GM19324 (cell line): ENCODE measurements around the gene DPYD.
A peak's percentile ranks its signal among the peaks of the same experiment; 100 is the strongest.

ENCODE experiments used
- ATAC-seq: cut with Tn5 transposase; IDR thresholded peaks from one replicate; pipeline ENCODE4 v1.9.1; 2021; ENCODE audit warnings: mild to moderate bottlenecking, moderate library complexity; ENCODE audit not compliant: unreplicated experiment, low FRiP score

The DPYD gene

GRCh38 chr1:97792655-97793054, 128.2 kb downstream of the DPYD start:
- no peak for ATAC-seq

- peak; percentile 86 for ATAC-seq
These were observed 129.6 kb downstream of the DPYD start for GRCh38 chr1:97791251-97791650.

- ATAC-seq, result no peak
These were observed 133.6 kb downstream of the DPYD start for GRCh38 chr1:97787231-97787630.

GRCh38 chr1:97784661-97785060, 136.2 kb downstream of the DPYD start:
- no peak for ATAC-seq

- ATAC-seq, result no peak
These were observed 137.1 kb downstream of the DPYD start for GRCh38 chr1:97783751-97784150.

GRCh38 chr1:97781762-97782337, 139.0 kb downstream of the DPYD start:
- ATAC-seq, result no peak

GRCh38 chr1:97780884-97781283, 139.9 kb downstream of the DPYD start:
- no peak for ATAC-seq

- ATAC-seq, result no peak
These were observed 142.1 kb downstream of the DPYD start for GRCh38 chr1:97778718-97779117.

- ATAC-seq, result no peak
These were observed 150.5 kb downstream of the DPYD start for GRCh38 chr1:97770376-97770775.

- no peak for ATAC-seq
These were observed 153.5 kb downstream of the DPYD start for GRCh38 chr1:97767381-97767780.

GRCh38 chr1:97764991-97765390, 155.8 kb downstream of the DPYD start:
- no peak for ATAC-seq

- ATAC-seq, result no peak
These were observed 159.2 kb downstream of the DPYD start for GRCh38 chr1:97761637-97762036.

GRCh38 chr1:97759078-97759477, 161.8 kb downstream of the DPYD start:
- no peak for ATAC-seq

- no peak for ATAC-seq
These were observed 162.2 kb downstream of the DPYD start for GRCh38 chr1:97758541-97759057.

- no peak for ATAC-seq
These were observed 174.9 kb downstream of the DPYD start for GRCh38 chr1:97745912-97746311.

- no peak for ATAC-seq
These were observed 175.9 kb downstream of the DPYD start for GRCh38 chr1:97744977-97745376.

GRCh38 chr1:97743129-97743528, 177.7 kb downstream of the DPYD start:
- no peak for ATAC-seq

GRCh38 chr1:97740891-97741290, 179.9 kb downstream of the DPYD start:
- no peak for ATAC-seq

GRCh38 chr1:97739596-97740103, 181.2 kb downstream of the DPYD start:
- ATAC-seq, result no peak

GRCh38 chr1:97738270-97738669, 182.6 kb downstream of the DPYD start:
- no peak for ATAC-seq

- no peak for ATAC-seq
These were observed 190.6 kb downstream of the DPYD start for GRCh38 chr1:97730271-97730670.

- no peak for ATAC-seq
These were observed 192.4 kb downstream of the DPYD start for GRCh38 chr1:97728436-97728835.

- ATAC-seq, result no peak
These were observed 193.8 kb downstream of the DPYD start for GRCh38 chr1:97727029-97727428.
